DOHH2 (cell line): ENCODE data around the gene SMG5.

Source experiments
- CTCF ChIP-seq: fragments of 200-600 bp; sonication (generic); IDR thresholded peaks from one replicate; pipeline ENCODE4 v1.5.1; 2014; ENCODE audit warnings: antibody characterized with exemption, mild to moderate bottlenecking, low read depth, low read length; ENCODE audit not compliant: poor library complexity, severe bottlenecking
- EZH2phosphoT487 ChIP-seq: fragments of 200-600 bp; sonication (generic); IDR thresholded peaks from 2 replicates; pipeline ENCODE4 v1.6.1; 2017; ENCODE audit warnings: borderline replicate concordance, mild to moderate bottlenecking, antibody characterized with exemption, low read length, moderate library complexity, mixed read lengths

GRCh38 chr1:156226782-156227181 is 55.8 kb downstream of the SMG5 start:
- TF ChIP-seq CTCF (no peak), EZH2phosphoT487 (no peak)
